CD4-positive, alpha-beta T cell treated with Interferon gamma for 1 hour (primary cell): Measurements from ENCODE around the gene LPIN3.

ENCODE experiments used
- DNase-seq: peaks from one replicate; pipeline ENCODE4 v3.0.0-alpha.2; 2020

Gene LPIN3

DNA sequence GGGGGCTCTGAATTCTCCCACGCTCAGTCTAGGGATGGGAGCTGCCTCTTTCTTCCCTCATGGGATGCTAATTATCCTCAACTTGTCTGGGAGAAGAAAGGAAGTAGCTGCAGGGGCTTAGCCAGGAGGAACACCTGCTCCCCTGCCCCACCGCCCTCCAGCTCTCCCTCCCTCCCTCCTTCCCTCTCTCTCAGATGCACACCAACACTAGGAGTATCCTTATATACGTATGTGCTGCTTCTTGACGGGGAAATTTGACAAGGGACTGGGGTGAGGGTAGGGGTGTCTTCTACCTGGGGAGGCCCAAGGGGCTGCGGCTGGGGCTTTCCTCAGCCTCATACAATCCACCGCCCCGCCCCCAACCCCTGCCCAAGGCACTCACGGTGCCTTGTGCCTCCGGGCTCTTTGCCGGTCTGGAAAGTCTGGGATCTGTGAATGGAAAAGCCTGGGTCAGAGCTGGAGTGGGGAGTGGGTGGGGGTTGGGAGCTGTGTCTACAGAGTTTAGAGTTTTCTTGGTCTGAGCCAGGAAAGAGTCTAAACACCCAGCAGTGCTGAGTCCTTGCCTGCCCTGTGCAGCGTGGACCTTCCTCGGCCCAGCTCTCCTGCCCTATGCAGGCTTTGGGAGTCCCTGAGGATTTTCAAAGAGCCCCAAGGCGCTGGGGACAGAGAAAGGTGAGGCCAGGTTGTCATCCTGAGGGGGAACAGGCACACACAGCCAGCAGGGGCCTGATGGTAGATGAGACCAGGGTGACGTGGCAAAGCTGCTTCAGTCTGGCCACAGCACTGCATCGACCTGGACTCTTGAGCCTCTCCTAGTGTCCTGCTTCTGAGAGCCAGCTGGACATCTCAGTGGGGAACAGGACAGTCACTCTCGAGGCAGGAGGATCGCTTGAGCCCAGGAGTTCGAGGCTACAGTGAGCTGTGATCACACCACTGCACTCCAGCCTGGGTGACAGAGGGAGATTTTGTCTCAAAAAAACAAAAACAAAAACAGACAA is 55.3 kb downstream of the LPIN3 start:
- no peak for DNase-seq

DNA sequence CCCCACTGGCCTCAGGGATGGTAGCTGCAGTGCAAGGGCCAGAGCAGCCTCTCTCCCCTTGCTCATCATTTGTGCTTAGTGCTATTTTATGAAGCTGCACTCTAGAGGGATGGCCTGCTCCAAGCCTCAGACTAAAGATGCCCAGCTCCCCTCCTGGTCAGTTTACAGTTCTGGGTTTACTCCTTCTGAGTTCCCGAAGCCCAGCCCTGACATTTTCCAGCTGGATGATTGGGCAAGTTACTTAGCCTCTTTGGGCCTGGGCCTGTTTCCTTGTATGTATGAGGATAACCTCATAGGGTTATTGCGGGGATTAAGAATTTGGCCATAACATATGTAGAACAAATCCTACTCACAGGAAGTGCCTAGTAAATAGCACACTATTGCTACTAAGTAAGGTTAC is 57.8 kb downstream of the LPIN3 start:
- no peak for DNase-seq

DNA sequence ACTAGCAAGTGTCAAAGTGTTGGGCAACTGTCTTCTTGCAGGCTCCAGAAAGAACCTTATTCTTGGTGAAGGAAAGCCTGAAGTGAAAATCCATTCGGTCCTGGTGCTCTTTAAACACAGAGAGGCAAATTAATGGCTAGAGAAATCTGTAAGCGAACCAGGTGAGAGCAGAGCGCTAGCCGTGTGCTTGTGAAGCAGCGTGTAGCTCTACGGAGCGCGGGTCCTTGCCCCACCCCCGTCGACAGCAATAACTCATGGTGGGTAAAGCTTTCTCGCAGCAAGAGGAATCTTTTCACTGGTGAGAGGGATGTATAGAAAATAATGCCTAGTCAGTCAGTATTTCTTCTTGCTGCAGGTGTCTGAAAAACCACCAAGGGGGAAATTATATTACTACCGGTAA is 63.0 kb downstream of the LPIN3 start:
- no peak for DNase-seq

DNA sequence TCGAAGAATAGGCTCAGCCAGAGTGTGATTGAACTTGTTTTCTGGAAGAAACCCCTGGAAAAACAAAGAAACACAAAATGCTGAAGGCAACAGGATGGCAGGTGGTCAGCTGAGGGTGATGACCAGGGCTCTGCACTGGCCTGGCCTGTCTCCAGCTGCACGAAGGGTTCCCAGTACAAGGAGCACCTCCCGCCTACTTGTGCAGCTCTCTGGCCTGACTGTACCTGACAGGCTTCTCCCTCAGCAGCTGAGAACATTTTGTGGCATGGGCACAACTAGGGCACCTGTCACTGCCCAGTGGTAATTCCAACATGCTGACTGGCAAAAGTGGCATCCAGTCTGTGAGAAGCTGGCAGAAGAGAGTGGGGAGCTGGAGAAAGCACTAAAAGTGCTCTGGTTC is 64.8 kb downstream of the LPIN3 start:
- DNase-seq, result no peak

DNA sequence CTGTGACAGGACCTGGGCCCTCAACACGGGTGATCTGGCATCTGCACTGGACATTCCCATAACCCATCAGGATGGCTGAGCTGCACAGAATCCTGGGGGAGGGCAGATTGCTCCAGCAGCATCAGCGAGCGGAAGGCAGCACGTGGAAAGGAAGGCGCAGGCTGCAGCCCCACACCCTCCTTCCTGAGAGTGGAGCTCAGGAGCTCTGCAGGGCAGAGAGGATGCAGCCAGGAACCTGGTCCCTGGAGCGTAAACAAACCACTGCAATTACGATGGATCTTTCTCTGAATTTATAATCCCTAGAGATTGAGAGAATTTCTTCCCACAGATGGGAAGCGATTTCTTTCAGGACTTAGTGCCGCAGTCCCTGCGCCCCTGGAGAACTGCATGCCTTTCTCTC is 65.7 kb downstream of the LPIN3 start:
- DNase-seq, result no peak

DNA sequence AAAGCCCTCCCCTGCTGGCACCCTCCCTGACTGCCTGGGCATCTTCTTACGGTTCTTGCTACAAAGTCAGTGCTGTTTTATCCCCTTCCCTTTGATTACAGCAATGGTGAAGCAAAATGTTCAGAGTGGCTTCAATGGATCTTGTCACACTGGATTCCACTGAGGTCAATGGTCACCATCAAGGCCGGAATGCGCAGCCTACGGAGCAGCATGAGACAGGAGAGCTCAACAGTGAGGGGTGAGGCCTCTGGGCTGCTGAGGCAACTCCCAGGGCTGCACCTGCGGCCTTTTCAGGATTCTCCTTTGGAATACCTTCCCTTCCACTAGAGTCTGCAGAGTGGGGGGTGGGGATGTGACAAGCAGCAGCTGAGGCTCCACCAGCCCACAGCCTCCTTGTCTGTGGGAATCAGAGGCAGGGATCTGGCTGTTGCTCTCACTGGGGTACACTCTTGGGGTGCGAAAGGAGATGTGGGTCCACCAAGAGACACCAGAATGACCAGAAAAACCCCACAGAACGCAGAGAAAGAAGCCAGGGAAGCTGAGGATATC is 66.3 kb downstream of the LPIN3 start:
- DNase-seq, result no peak

DNA sequence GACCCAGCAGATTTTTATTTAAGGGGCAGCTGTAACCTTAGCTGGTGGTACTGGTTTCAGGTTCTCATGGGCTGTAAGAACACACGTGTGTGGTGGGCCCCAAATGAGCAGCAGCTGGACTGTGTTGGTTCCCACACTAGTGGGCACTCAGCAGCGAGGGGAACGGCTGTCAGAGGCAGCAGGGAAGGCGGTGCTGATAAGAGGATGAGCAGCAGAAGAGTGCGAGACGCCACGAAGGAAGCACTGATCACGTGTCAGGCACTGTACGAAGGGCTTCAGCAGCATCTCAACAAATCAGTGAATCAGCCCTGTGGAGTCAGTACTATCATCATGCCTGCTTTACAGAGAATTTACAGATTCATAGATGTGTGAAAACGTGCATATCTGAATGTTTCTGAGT is 67.0 kb downstream of the LPIN3 start:
- no peak for DNase-seq

DNA sequence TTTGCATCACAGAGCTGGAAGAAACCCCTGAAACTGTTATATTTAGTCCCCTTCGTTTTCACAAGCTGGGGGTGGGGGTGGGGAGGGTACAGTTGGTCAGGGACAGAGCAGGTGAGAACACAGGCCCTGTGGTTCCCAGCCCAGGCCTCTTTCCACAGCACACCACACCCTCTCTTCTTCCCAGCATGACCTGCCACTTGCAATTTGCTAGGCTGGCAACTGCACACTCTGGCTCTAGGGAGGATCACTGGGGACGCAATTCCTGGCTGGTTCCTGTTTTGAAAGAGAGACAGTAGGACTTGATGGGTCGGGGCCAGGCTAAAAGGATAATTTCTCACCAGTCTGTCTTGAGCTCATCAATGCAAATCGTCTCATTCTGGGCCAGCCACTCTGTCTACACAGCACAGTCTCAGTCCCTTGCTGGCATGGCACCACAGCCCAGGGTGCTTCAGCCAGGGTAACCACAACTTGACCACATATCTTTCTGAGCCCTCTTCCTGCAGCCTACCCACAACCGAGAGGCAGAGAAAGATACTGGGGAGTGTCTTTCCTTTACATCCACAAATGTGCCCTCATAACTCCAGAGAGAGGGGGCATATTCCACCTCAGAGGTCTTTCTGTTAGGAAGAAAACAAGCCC is 67.7 kb downstream of the LPIN3 start:
- no peak for DNase-seq

DNA sequence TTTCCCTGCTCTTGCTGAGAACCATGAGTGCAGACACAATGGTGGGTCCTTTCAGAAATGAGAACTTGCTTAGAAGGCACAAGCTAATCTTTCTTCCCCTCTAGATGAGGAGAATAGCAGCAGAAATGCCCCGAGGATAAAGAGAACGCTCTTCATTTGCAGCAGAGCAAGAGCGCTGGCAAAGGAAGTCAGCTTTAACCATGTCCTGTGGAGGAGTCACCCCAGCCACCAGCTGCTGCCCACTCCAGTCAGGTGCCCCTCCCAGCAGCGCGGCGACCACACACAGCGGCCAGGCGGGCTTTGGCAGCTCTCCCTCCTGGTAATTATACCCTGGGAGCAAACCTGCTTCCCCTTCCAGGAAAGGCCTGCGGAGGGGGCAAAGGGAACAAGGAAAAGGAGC is 68.4 kb downstream of the LPIN3 start:
- DNase-seq, result no peak
